DOHH2 (cell line): ENCODE results near the gene RIPPLY3.
"Not testable (repeated sequence)": the region's sequence is repeated elsewhere in the genome, so short reads cannot be mapped to it uniquely, and the experiment has no call there.

Experiments
- H3F3A ChIP-seq: fragments of 200-600 bp; sonication (generic), shearing (Covaris generic); 2 replicates; pipeline ENCODE4 v1.6.0; 2016; ENCODE audit warnings: antibody characterized with exemption, mild to moderate bottlenecking; ENCODE audit not compliant: control insufficient read depth, insufficient read depth
- H3K27ac ChIP-seq: fragments of 200-600 bp; sonication (generic); 2 replicates; pipeline ENCODE4 v1.5.1; 2014; ENCODE audit warnings: low read depth, mild to moderate bottlenecking, low read length, moderate library complexity
- H3K27me3 ChIP-seq: fragments of 200-600 bp; sonication (generic); 2 replicates; pipeline ENCODE4 v1.6.1; 2014; ENCODE audit warnings: mild to moderate bottlenecking, low read length, mixed read lengths; ENCODE audit not compliant: control insufficient read depth
- H3K36me3 ChIP-seq: fragments of 200-600 bp; sonication (generic); 2 replicates; pipeline ENCODE4 v1.6.1; 2014; ENCODE audit warnings: mild to moderate bottlenecking, low read length, moderate library complexity, mixed read lengths; ENCODE audit not compliant: control insufficient read depth
- H3K4me1 ChIP-seq: fragments of 200-600 bp; sonication (generic); 2 replicates; pipeline ENCODE4 v1.6.1; 2014; ENCODE audit warnings: mild to moderate bottlenecking, low read length, mixed read lengths; ENCODE audit not compliant: control insufficient read depth
- H3K4me2 ChIP-seq: fragments of 200-600 bp; sonication (generic); 2 replicates; pipeline ENCODE4 v1.6.0; 2014; ENCODE audit warnings: mild to moderate bottlenecking, low read length, moderate library complexity
- H3K4me3 ChIP-seq: fragments of 200-600 bp; sonication (generic); 2 replicates; pipeline ENCODE4 v1.5.1; 2014; ENCODE audit warnings: mild to moderate bottlenecking, low read length, mixed read lengths
- H3K79me2 ChIP-seq: fragments of 200-600 bp; sonication (generic); 2 replicates; pipeline ENCODE4 v1.6.1; 2014; ENCODE audit warnings: mild to moderate bottlenecking, low read length, mixed read lengths; ENCODE audit not compliant: control insufficient read depth
- H3K9me2 ChIP-seq: fragments of 200-600 bp; sonication (generic); replicated peaks from 2 replicates; pipeline ENCODE4 v1.6.1; 2014; ENCODE audit warnings: mild to moderate bottlenecking, low read length, mixed read lengths; ENCODE audit not compliant: control insufficient read depth
- H3K9me3 ChIP-seq: fragments of 200-600 bp; sonication (generic); 2 replicates; pipeline ENCODE4 v1.6.1; 2014; ENCODE audit warnings: antibody characterized with exemption, low read length, mixed read lengths; ENCODE audit not compliant: control insufficient read depth, insufficient read depth
- H4K20me1 ChIP-seq: fragments of 200-600 bp; sonication (generic); 2 replicates; pipeline ENCODE4 v1.6.0; 2014; ENCODE audit warnings: low read depth, mild to moderate bottlenecking, antibody characterized with exemption, low read length, moderate library complexity; ENCODE audit not compliant: control insufficient read depth, insufficient read depth
- EZH2phosphoT487 ChIP-seq: fragments of 200-600 bp; sonication (generic); IDR thresholded peaks from 2 replicates; pipeline ENCODE4 v1.6.1; 2017; ENCODE audit warnings: borderline replicate concordance, mild to moderate bottlenecking, antibody characterized with exemption, low read length, moderate library complexity, mixed read lengths
- TF ChIP-seq, protein P1 (sequence below): fragments of 200-600 bp; sonication (generic); IDR thresholded peaks from one replicate; pipeline ENCODE4 v1.5.1; 2014; ENCODE audit warnings: antibody characterized with exemption, mild to moderate bottlenecking, low read depth, low read length; ENCODE audit not compliant: poor library complexity, severe bottlenecking

The RIPPLY3 gene

GRCh38 chr21:37028570-37028969 lies 22.1 kb downstream of the RIPPLY3 start:
- Histone ChIP-seq H3K4me3 (no peak overlapping the region), H3K9me3 (no peaks in the 10 kb centered on the region), H3K4me2 (no peak overlapping the region), H3K27me3 (peaks cover 8% of the 10 kb centered on the region), H4K20me1 (no peaks in the 10 kb centered on the region), H3K4me1 (no peaks in the 10 kb centered on the region), H3K36me3 (no peaks in the 10 kb centered on the region), H3K79me2 (no peaks in the 10 kb centered on the region), H3K9me2 (no peaks in the 10 kb centered on the region), H3K27ac (no peak overlapping the region), H3F3A (no peaks in the 10 kb centered on the region)
- TF ChIP-seq, protein P1, sequence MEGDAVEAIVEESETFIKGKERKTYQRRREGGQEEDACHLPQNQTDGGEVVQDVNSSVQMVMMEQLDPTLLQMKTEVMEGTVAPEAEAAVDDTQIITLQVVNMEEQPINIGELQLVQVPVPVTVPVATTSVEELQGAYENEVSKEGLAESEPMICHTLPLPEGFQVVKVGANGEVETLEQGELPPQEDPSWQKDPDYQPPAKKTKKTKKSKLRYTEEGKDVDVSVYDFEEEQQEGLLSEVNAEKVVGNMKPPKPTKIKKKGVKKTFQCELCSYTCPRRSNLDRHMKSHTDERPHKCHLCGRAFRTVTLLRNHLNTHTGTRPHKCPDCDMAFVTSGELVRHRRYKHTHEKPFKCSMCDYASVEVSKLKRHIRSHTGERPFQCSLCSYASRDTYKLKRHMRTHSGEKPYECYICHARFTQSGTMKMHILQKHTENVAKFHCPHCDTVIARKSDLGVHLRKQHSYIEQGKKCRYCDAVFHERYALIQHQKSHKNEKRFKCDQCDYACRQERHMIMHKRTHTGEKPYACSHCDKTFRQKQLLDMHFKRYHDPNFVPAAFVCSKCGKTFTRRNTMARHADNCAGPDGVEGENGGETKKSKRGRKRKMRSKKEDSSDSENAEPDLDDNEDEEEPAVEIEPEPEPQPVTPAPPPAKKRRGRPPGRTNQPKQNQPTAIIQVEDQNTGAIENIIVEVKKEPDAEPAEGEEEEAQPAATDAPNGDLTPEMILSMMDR = no peak
- no peak for TF ChIP-seq EZH2phosphoT487

GRCh38 chr21:37030864-37031263 lies 24.4 kb downstream of the RIPPLY3 start:
- H3K27me3 ChIP-seq = peaks cover 8% of the 10 kb centered on the region

GRCh38 chr21:37032293-37032692 lies 25.8 kb downstream of the RIPPLY3 start:
- Histone ChIP-seq H3K27me3 (peaks cover 6% of the 10 kb centered on the region), H3K4me3 (no peak overlapping the region), H3K9me3 (no peaks in the 10 kb centered on the region), H4K20me1 (no peaks in the 10 kb centered on the region), H3K4me2 (no peak overlapping the region), H3F3A (no peaks in the 10 kb centered on the region), H3K36me3 (no peaks in the 10 kb centered on the region), H3K27ac (no peak overlapping the region), H3K9me2 (no peaks in the 10 kb centered on the region), H3K79me2 (no peaks in the 10 kb centered on the region), H3K4me1 (no peaks in the 10 kb centered on the region)
- TF ChIP-seq EZH2phosphoT487 = no peak
- TF ChIP-seq, protein P1 = no peak

More at GRCh38 chr21:37030864-37031263, 24.4 kb downstream of the RIPPLY3 start:
- Histone ChIP-seq H3K4me1 (no peaks in the 10 kb centered on the region), H3K36me3 (no peaks in the 10 kb centered on the region), H3K79me2 (no peaks in the 10 kb centered on the region), H4K20me1 (no peaks in the 10 kb centered on the region), H3K4me3 (no peak overlapping the region), H3K27ac (no peak overlapping the region), H3F3A (no peaks in the 10 kb centered on the region), H3K4me2 (no peak overlapping the region), H3K9me3 (no peaks in the 10 kb centered on the region), H3K9me2 (no peaks in the 10 kb centered on the region)
- TF ChIP-seq EZH2phosphoT487 = no peak

DNA sequence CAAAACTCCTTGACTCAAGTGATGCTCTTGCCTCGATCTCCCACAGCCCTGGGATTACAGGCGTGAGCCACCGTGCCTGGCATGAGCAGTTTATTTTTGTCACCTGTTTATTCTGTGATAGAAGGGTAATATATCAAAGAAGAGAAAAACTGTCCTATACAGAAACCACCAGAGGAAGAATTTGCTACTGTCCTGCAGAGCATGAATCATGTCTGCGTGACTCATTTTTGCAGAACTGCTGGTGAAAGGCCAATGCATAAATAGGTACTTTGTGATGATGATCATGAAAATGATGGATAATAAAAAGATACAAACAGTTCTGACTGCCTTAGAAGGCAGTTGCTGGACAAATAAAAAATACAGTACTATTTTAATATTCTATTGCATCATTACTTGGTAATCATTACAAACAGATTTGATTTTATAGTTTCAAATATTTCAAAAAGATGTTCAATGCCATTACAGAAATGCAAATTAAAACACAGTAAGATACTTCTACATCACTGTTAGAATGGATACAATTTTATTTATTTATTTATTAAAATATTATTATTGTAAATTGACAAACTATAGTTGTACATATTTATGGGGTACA lies 26.5 kb downstream of the RIPPLY3 start:
- H3K4me2 ChIP-seq = no peak overlapping the region
- no peaks in the 10 kb centered on the region for H3F3A ChIP-seq
- no peaks in the 10 kb centered on the region for H3K4me1 ChIP-seq
- no peaks in the 10 kb centered on the region for H3K36me3 ChIP-seq
- H3K27ac ChIP-seq = no peak overlapping the region
- no peak overlapping the region for H3K4me3 ChIP-seq
- H3K9me2 ChIP-seq = no peaks in the 10 kb centered on the region
- no peaks in the 10 kb centered on the region for H3K79me2 ChIP-seq
- no peaks in the 10 kb centered on the region for H4K20me1 ChIP-seq
- H3K9me3 ChIP-seq = no peaks in the 10 kb centered on the region
- peaks cover 9% of the 10 kb centered on the region for H3K27me3 ChIP-seq
- no peak for TF ChIP-seq EZH2phosphoT487
- TF ChIP-seq, protein P1 = no peak

DNA sequence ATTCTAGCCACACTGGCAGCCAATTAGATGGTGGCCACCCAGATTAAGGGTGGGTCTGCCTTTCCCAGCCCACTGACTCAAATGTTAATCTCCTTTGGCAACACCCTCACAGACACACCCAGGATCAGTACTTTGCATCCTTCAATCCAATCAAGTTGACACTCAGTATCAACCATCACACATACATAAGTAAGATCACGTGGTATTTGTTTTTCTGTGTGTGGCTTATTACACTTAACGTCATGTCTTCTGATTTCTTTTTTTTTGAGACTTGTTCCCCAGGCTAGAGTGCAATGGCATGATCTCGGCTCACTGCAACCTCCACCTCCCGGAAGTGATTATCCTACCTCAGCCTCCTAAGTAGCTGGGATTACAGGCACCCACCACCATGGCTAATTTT lies 27.9 kb downstream of the RIPPLY3 start:
- not testable (repeated sequence) for H4K20me1 ChIP-seq, H3K79me2 ChIP-seq, H3K9me2 ChIP-seq, H3K4me2 ChIP-seq, H3K4me3 ChIP-seq, H3K9me3 ChIP-seq, H3K27ac ChIP-seq, H3K4me1 ChIP-seq, H3F3A ChIP-seq, H3K36me3 ChIP-seq
- peaks cover 13% of the 10 kb centered on the region for H3K27me3 ChIP-seq
